Measurements from ENCODE around the gene PSME3.
"Not testable (repeated sequence)": the region's sequence is repeated elsewhere in the genome, so short reads cannot be mapped to it uniquely, and the experiment has no call there.

The PSME3 gene

DNA sequence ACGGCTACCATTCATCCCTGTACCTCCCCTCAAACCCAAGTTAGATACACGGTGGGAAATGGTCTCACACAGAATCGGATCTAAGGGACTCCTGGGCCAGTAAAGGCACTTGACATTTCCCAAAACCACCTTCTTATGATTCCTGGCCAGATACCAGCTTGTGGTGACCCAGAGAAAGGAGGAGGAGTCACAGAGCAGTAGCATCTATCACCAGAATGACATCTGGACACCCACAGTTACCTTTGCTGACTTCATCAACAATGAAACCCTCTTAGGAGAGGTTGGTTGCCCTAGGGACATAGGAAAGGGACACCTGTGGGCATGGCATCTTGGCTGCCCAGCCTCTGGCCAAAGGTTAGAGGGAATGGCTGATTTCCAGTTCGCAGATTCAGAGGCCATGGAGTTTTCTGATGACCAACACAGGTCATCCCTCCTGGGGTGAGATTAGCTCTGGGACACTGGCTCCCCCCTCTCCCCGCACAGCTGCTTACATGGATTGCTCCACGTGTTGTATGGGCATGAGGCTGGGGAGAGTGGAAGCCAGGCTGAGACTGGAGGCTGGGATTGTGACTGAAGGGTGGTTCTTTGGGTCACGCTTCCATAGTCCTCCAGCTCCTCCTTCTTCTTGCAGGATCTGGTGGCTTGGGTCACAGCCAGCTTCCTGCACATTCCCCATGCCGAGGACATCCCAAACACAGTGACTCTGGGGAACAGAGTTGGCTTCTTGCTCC lies 16.4 kb downstream of the PSME3 start:
- FAIRE-seq (no peak), DNase-seq (ENCODE audit: low spot score) (no peak)

DNA sequence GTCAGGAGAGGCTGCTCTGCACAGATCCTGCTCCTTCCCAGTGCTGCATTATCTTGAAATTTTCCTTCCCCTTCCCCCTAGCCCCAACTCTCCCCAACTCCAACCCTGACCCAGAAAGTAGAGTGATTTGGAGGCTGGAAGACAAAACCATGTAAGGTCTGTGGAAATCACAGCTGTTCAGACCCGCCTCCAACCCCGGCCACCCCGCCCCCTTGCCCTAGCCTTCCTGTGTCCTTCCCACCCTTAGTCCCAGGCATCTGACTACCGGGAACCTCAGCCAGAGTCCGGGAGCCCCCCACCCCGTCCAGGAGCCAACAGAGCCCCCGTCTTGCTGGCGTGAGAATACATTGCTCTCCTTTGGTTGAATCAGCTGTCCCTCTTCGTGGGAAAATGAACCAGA lies 17.8 kb downstream of the PSME3 start, which contains the start of gene AOC3:
AOC3 (plus strand) TSS at position 246 of the 400 bp plus-strand sequence; CDS start at position 391, 145 bp downstream.
- no peak for FAIRE-seq
- no peak for DNase-seq (ENCODE audit: low spot score)

DNA sequence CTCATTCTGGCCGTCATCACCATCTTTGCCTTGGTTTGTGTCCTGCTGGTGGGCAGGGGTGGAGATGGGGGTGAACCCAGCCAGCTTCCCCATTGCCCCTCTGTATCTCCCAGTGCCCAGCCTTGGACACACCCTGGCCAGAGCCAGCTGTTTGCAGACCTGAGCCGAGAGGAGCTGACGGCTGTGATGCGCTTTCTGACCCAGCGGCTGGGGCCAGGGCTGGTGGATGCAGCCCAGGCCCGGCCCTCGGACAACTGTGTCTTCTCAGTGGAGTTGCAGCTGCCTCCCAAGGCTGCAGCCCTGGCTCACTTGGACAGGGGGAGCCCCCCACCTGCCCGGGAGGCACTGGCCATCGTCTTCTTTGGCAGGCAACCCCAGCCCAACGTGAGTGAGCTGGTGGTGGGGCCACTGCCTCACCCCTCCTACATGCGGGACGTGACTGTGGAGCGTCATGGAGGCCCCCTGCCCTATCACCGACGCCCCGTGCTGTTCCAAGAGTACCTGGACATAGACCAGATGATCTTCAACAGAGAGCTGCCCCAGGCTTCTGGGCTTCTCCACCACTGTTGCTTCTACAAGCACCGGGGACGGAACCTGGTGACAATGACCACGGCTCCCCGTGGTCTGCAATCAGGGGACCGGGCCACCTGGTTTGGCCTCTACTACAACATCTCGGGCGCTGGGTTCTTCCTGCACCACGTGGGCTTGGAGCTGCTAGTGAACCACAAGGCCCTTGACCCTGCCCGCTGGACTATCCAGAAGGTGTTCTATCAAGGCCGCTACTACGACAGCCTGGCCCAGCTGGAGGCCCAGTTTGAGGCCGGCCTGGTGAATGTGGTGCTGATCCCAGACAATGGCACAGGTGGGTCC lies 18.4 kb downstream of the PSME3 start:
- FAIRE-seq, result peak; percentile 80
- not testable (repeated sequence) for DNase-seq (ENCODE audit: low spot score)

DNA sequence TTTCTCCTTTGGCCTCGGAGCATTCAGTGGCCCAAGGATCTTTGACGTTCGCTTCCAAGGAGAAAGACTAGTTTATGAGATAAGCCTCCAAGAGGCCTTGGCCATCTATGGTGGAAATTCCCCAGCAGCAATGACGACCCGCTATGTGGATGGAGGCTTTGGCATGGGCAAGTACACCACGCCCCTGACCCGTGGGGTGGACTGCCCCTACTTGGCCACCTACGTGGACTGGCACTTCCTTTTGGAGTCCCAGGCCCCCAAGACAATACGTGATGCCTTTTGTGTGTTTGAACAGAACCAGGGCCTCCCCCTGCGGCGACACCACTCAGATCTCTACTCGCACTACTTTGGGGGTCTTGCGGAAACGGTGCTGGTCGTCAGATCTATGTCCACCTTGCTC lies 19.2 kb downstream of the PSME3 start:
- DNase-seq (ENCODE audit: low spot score) (no peak), FAIRE-seq (no peak)

DNA sequence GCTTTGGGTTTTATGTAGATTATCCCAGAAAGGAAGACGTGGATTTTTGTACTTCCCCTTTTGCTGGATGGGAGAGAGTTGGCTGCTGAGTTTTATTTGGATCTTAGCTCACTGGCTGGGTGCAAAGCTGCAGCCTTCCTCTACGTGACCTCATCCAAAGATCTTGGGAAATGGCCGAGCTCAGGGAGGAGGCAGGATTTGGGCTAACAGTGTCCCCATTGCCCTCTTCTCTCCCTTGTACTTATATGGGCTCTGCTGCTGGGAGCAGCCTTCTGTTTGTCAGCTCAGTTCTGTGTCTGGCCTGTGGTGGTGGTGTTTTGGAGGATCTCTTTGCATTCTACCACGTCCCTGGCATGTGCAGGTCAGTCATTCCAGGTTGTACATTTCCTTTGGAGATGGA lies 19.8 kb downstream of the PSME3 start:
- FAIRE-seq (no peak), DNase-seq (ENCODE audit: low spot score) (no peak)

DNA sequence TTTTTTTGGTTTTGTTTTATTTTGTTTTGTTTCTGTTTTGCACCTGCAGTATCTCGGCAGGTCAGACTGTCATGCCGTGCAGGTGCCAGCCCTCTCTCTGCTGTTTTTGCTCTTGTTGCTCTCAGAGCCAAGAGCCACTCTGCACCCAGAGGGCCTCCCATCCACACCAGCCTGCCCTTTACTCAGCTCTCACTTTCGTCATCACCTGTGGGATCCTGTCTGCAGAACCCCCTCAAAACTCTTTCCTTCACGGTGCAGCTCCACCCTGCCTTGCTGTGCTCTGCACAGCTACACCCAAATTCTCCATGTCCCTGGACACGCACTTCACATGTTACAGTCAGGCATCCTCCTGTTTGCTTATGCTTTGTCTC lies 20.4 kb downstream of the PSME3 start:
- FAIRE-seq (no peak), DNase-seq (ENCODE audit: low spot score) (no peak)

DNA sequence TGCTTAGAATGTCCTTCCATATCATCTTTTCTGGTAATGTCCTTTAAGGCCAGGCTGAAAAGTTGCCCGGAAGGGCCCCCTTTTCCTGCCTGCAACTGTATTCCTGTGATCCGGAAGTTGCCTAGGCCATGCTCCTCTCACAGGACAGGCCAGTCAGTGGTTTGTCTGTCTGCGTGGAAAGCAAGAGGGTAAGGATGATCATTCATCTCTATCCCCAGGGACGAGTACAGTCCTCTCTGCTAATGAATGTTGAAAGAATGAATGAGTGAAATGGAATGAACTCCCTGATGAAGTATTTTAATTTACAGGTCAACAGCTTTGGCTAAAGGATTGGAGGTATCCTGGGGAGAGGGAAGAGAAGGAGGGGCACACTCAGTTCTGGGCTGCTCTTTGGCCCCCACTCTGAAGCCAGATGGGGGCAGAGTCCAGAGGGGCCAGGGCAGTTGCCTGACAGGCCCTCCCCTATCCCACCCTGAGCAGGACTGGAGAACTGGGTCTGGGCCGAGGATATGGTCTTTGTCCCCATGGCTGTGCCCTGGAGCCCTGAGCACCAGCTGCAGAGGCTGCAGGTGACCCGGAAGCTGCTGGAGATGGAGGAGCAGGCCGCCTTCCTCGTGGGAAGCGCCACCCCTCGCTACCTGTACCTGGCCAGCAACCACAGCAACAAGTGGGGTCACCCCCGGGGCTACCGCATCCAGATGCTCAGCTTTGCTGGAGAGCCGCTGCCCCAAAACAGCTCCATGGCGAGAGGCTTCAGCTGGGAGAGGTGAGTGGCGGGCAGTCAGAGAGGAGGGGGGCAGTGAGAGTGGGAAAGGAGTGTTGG lies 21.0 kb downstream of the PSME3 start:
- DNase-seq (ENCODE audit: low spot score) (no peak), FAIRE-seq (no peak)

DNA sequence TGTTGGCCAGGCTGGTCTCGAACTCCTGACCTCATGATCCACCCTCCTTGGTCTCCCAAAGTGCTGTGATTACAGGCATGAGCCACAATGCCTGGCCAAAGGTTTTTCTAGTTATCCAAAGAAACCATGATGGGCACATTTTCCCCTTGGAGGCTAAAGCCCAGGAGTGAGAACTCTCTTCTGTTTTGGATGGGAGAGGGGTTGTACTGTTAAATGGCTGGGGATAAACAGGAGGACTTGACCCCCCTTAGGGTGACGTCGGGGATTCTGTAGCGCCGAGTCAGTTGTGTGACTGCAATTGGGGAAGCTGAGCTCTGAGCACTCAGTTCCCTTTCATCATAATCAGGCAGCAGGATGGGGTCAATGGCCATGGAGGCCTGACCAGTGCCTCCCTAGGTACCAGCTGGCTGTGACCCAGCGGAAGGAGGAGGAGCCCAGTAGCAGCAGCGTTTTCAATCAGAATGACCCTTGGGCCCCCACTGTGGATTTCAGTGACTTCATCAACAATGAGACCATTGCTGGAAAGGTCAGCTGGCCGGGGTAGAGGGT lies 21.9 kb downstream of the PSME3 start:
- no peak for DNase-seq (ENCODE audit: low spot score)
- FAIRE-seq, result no peak

DNA sequence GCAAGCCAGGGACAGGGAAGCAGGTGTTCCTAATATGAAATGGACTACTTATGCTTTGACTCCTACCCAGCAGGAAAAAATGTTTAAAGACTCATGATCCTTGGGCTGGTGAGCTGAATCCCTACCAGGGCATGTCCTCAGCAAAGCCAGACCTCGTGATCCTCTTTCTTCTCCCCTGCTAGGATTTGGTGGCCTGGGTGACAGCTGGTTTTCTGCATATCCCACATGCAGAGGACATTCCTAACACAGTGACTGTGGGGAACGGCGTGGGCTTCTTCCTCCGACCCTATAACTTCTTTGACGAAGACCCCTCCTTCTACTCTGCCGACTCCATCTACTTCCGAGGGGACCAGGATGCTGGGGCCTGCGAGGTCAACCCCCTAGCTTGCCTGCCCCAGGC lies 22.9 kb downstream of the PSME3 start:
- DNase-seq (ENCODE audit: low spot score); FAIRE-seq: not testable (repeated sequence)

DNA sequence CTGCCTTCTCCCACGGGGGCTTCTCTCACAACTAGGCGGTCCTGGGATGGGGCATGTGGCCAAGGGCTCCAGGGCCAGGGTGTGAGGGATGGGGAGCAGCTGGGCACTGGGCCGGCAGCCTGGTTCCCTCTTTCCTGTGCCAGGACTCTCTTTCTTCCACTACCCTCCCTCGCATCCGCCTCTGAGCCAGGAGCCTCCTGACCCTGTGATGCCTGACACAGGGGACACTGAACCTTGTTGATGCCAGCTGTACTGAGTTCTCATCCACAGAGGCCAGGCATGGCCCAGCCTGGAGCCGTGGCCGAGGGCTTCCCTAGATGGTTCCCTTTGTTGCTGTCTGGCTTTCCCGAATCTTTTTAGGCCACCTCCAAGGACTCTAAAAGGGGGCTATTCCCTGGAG lies 23.3 kb downstream of the PSME3 start:
- not testable (repeated sequence) for FAIRE-seq; DNase-seq (ENCODE audit: low spot score)

DNA sequence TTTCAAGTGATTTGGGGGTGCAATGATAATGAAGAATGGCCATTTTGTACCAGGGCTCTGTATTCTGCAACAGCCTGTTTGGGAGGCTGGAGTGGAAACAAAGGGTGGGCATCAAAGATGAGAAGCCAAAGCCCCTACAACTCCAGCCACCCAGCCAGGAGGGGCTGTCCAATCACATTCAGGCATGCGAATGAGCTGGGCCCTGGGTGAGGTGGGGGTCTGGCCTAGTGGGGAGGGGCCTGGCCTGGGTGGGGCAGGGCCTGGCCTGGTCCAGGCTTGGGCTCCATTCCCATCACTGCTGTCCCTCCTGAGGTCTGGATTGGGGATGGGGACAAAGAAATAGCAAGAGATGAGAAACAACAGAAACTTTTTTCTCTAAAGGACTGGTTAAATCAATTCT lies 24.2 kb downstream of the PSME3 start:
- DNase-seq (ENCODE audit: low spot score) (no peak), FAIRE-seq (no peak)

DNA sequence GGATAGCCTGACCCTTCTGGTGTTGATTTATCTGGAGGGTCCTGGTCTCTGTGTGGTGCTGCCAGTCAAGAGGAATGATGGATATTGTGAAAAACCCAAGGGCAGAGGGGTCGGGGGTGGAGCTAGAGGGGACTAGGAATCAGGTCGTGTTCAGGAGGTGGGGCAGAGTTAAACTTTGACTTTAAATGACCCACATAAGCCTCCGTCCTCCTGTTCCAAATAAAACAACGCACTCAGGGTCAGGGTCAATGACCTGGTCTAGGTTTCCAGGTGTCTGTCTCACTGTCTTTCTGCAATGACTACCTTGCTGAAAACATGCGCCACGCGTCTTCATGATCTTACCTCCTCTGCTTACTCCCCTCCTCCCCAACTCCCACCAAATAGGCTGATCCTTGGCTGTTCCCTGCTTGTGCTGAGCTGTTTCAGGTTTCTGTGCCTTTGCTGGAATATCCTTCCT lies 32.5 kb downstream of the PSME3 start:
- no peak for FAIRE-seq
- DNase-seq (ENCODE audit: low spot score), result no peak

DNA sequence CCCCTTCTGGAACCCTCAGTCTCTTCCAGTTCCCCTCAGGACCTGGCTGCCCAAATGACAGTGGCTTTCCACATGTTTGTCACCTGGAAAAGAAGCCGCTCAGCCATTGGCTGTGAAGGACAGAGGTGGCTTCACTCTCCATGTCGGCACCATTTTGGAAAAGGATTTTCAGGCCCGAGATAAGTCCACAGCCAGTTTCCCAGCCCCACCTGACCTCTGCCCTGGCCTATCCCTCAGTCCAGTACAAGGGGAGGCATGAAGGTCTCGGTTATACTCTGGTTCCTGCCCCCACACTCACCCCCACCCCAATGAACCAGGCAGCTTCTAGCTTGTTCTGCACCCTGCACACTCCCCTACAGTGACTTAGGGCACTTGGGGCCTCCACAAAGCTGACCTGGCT lies 33.0 kb downstream of the PSME3 start:
- no peak for FAIRE-seq

DNA sequence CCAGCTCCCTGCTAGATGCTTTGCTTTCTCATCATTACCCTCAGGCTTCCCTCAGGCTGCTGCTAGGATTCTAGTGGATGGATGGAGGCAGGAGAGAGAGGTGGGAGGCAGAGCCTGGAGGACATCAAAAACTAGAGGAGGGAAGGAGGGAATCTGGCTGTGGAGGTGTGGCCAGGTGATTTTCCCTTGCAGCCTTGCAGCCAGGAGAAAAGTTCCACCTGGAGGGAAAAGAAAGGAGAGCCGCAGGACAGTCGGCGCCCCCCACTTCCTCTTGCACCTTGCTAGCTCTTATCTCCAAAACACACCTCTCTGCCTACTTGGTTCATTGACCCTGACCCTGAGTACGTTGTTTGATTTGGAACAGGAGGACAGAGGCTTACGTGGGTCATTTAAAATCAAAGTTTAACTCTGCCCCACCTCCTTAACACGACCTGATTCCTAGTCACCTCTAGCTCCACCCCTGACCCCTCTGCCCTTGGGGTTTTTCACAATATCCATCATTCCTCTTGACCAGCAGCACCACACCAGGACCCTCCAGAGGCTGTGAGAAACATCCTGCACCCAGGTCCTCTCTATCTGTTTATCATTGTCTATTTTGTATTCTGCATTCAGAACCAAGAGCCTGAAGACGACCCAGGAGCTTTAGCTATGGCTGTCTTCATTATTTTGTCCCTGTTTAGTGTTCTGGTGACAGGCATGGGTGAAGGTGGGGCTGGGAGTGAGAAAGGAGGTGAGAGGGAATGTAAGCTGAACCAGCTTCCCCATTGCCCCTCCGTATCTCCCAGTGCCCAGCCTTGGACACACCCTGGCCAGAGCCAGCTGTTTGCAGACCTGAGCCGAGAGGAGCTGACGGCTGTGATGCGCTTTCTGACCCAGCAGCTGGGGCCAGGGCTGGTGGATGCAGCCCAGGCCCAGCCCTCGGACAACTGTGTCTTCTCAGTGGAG lies 33.7 kb downstream of the PSME3 start:
- FAIRE-seq (no peak), DNase-seq (ENCODE audit: low spot score) (no peak)

More for the DNA sequence above, 33.0 kb downstream of the PSME3 start:
- DNase-seq (ENCODE audit: low spot score), result no peak

DNA sequence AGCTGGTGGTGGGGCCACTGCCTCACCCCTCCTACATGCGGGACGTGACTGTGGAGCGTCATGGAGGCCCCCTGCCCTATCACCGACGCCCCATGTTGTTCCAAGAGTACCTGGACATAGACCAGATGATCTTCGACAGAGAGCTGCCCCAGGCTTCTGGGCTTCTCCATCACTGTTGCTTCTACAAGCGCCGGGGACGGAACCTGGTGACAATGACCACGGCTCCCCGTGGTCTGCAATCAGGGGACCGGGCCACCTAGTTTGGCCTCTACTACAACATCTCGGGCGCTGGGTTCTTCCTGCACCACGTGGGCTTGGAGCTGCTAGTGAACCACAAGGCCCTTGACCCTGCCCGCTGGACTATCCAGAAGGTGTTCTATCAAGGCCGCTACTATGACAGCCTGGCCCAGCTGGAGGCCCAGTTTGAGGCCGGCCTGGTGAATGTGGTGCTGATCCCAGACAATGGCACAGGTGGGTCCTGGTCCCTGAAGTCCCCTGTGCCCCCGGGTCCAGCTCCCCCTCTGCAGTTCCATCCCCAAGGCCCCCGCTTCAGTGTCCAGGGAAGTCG lies 34.6 kb downstream of the PSME3 start:
- FAIRE-seq; DNase-seq (ENCODE audit: low spot score): not testable (repeated sequence)

DNA sequence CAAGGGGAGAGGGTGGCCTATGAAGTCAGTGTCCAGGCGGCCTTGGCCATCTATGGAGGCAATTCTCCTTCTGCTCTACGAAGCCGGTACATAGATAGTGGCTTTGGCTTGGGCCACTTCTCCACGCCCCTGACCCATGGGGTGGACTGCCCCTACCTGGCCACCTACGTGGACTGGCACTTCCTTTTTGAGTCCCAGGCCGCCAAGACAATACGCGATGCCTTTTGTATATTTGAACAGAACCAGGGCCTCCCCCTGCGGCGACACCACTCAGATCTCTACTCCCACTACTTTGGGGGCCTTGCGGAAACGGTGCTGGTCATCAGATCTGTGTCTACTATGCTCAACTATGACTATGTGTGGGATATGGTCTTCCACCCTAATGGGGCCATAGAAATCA lies 35.1 kb downstream of the PSME3 start:
- no peak for DNase-seq (ENCODE audit: low spot score)
- FAIRE-seq, result no peak

DNA sequence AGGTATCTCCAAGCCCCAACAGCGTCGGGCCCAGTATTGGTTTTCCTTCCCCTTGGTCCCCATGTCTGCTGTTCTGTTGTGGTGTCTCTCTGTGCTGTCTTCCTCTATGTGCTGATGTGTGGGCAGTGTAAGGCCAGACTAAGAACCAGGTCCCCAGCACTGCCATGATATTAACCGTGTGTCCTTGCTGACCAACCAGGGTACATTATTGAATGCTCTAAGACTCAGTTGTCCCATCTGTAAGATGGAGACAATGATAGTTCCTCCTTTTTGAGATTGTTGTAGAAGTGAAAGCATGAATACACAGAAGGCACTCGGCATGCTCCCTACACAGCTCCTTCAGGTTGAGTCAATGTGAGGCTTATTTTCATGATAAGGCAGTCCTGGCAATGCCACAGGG lies 38.5 kb downstream of the PSME3 start:
- no peak for DNase-seq (ENCODE audit: low spot score)
- no peak for FAIRE-seq

DNA sequence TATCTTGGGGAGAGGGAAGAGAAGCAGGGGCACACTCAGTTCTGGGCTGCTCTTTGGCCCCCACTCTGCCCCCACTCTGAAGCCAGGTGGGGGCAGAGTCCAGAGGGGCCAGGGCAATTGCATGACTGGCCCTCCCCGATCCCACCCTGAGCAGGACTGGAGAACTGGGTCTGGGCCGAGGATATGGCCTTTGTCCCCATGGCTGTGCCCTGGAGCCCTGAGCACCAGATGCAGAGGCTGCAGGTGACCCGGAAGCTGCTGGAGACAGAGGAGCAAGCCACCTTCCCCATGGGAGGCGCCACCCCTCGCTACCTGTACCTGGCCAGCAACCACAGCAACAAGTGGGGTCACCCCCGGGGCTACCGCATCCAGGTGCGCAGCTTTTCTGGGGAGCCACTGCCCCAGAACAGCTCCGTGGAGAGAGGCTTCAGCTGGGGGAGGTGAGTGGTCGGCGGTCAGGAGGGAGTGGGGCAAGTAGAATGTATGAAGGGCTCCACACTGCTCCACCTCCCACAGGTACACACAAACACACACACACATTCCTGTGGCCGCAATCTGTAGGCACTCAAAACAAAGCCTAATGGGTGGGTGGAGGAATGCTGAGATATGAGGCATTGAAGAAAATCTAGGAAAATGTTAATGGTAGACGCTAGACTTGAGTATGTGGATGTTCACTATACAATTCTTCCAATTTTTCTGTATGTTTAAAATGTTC lies 39.2 kb downstream of the PSME3 start:
- FAIRE-seq, result no peak

DNA sequence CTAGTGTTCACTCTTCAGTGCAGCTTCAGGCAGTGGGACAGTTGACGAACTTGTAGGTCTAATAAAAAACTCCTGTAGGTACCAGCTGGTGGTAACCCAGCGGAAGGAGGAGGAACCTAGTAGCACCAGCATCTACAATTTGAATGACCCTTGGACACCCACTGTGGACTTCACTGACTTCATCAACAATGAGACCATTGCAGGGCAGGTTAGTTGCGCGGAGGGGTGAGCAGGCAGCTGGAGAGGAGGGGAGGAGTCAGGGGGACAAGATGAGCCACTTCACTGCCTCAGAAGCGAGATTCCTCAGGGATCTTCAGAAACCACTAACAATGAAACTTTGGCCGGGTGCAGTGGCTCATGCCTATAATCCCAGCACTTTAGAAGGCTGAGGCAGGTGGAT lies 40.1 kb downstream of the PSME3 start:
- no peak for DNase-seq (ENCODE audit: low spot score)
- FAIRE-seq, result no peak

More for the DNA sequence above, 39.2 kb downstream of the PSME3 start:
- DNase-seq (ENCODE audit: low spot score), result no peak
